CD4-positive, alpha-beta memory T cell (primary cell): Measurements from ENCODE around the gene SEMA4B. TPM values are rescaled to one million over a fixed set of nuclear protein-coding genes. Genes with fewer than 3 reads are reported as not detected.

Experiments used
- CTCF ChIA-PET: fragments of 350-600 bp; sonication (Branson Sonifier 250); formaldehyde crosslinking; loops from one replicate; lab custom pipeline; 2021; ENCODE audit warnings: inconsistent platforms; ENCODE audit not compliant: partially characterized antibody; lab: Charles Lee
- POLR2A ChIA-PET: fragments of 350-600 bp; sonication (Branson Sonifier 250); formaldehyde crosslinking; loops from one replicate; lab custom pipeline; 2021; ENCODE audit not compliant: partially characterized antibody; lab: Charles Lee
- DNase-seq, 5 donors: peaks; one replicate each; pipeline versions ENCODE4 v3.0.0 to v3.0.0-alpha.2; 2020 to 2022; ENCODE audit warnings: mixed read lengths in 1 of 5
- H3K27ac ChIP-seq: one replicate; pipeline ENCODE4 v1.7.0; 2013; ENCODE audit warnings: low read depth, low read length
- H3K27me3 ChIP-seq: 2 replicates; pipeline ENCODE4 v1.7.0; 2013; ENCODE audit warnings: mild to moderate bottlenecking, low read length, moderate library complexity; ENCODE audit not compliant: insufficient read depth
- H3K36me3 ChIP-seq: 2 replicates; pipeline ENCODE4 v1.7.0; 2013; ENCODE audit warnings: mild to moderate bottlenecking, low read length, moderate library complexity; ENCODE audit not compliant: insufficient read depth
- H3K4me1 ChIP-seq: 2 replicates; pipeline ENCODE4 v1.7.0; 2013; ENCODE audit warnings: mild to moderate bottlenecking, low read length, moderate library complexity; ENCODE audit not compliant: insufficient read depth
- H3K4me3 ChIP-seq, 2 donors: one replicate each; pipeline ENCODE4 v1.7.0; 2013; ENCODE audit warnings: low read length in 2 of 2, mild to moderate bottlenecking in 1 of 2
- H3K9me3 ChIP-seq, 2 donors: one replicate each; pipeline ENCODE4 v1.7.0; 2013; ENCODE audit warnings: low read length in 2 of 2, control low read depth in 1 of 2; ENCODE audit not compliant: control insufficient read depth in 1 of 2
- H3K27ac Mint-ChIP-seq, 7 donors: one replicate each; pipeline ENCODE4 v1.8.0; 2020 to 2021; ENCODE audit warnings: mixed read lengths in 7 of 7, mild to moderate bottlenecking in 6 of 7, inconsistent platforms in 3 of 7, moderate library complexity in 3 of 7
- H3K27me3 Mint-ChIP-seq, 2 donors: one replicate each; pipeline ENCODE4 v1.8.0; 2020 to 2021; ENCODE audit warnings: mixed read lengths in 2 of 2
- H3K36me3 Mint-ChIP-seq, 2 donors: one replicate each; pipeline ENCODE4 v1.8.0; 2020 to 2021; ENCODE audit warnings: mixed read lengths in 2 of 2, inconsistent platforms in 1 of 2, mild to moderate bottlenecking in 1 of 2
- H3K4me1 Mint-ChIP-seq, 4 donors: one replicate each; pipeline ENCODE4 v1.8.0; 2020 to 2021; ENCODE audit warnings: mixed read lengths in 4 of 4, mild to moderate bottlenecking in 1 of 4
- H3K4me3 Mint-ChIP-seq, 8 donors: one replicate each; pipeline ENCODE4 v1.8.0; 2020 to 2021; ENCODE audit warnings: mixed read lengths in 8 of 8, mild to moderate bottlenecking in 7 of 8, moderate library complexity in 6 of 8, inconsistent platforms in 3 of 8
- H3K9me3 Mint-ChIP-seq, 8 donors: one replicate each; pipeline ENCODE4 v1.8.0; 2020 to 2021; ENCODE audit warnings: mixed read lengths in 8 of 8, mild to moderate bottlenecking in 5 of 8, inconsistent platforms in 3 of 8, moderate library complexity in 1 of 8
- intact Hi-C: fragments of 100-400 bp; cut with micrococcal nuclease; formaldehyde crosslinking; loops from one replicate; pipeline ENCODE4 v1.15.1; 2023
- polyA plus RNA-seq, 2 donors: library from polyadenylated mRNA; unstranded; fragments of 300-500 nt; fragmentation: Illumina TruSeq; gene quantifications; one replicate each; pipeline ENCODE4 v1.2.3, GENCODE V29; 2021
- total RNA-seq, 2 experiments: library from RNA; stranded (reverse); gene quantifications; one replicate each; pipeline ENCODE4 v1.2.3, GENCODE V29; 2021

Gene SEMA4B
- total and polyA plus RNA-seq, 4 experiments from 2014 or later: 4.4 to 23.0 (median 14.7) TPM

- Mint-ChIP-seq H3K4me1 (peaks cover 0 to 5% (median 4%) of the 10 kb centered on the region in 4 donors), H3K4me3 (no peak overlapping the region), H3K27ac (no peak overlapping the region), H3K27me3 (peaks cover under 1% of the 10 kb centered on the region in 2 donors), H3K36me3 (no peaks in the 10 kb centered on the region), H3K9me3 (no peaks in the 10 kb centered on the region)
- H3K36me3 ChIP-seq: no peaks in the 10 kb centered on the region
- ChIA-PET CTCF (interaction anchor here (1.2 kb wide), 1 partner anchor 134 kb away, joined by 3 read pairs; no protein-coding TSS in a partner anchor), POLR2A (no interaction called here)
- no peaks in the 10 kb centered on the region for H3K4me1 ChIP-seq
- H3K27me3 ChIP-seq: no peaks in the 10 kb centered on the region
- intact Hi-C loops: no loop called here
- H3K27ac ChIP-seq: no peak overlapping the region
- DNase-seq: no peak
- no peaks in the 10 kb centered on the region for H3K9me3 ChIP-seq
- H3K4me3 ChIP-seq: no peak overlapping the region
Measured at GRCh38 chr15:90167121-90167520, 34.0 kb upstream of the SEMA4B start.

GRCh38 chr15:90171623-90172022 lies 29.5 kb upstream of the SEMA4B start:
- ChIA-PET POLR2A (no interaction called here), CTCF (interaction anchor here (1.4 kb wide), 1 partner anchor 49 kb away, joined by 4 read pairs; no protein-coding TSS in a partner anchor)
- intact Hi-C loops: no loop called here
- no peaks in the 10 kb centered on the region for H3K27me3 ChIP-seq
- Mint-ChIP-seq H3K27me3 (no peaks in the 10 kb centered on the region), H3K4me3 (no peak overlapping the region), H3K36me3 (no peaks in the 10 kb centered on the region), H3K9me3 (no peaks in the 10 kb centered on the region), H3K27ac (no peak overlapping the region), H3K4me1 (peaks cover 0 to 5% (median 4%) of the 10 kb centered on the region in 4 donors)
- H3K4me1 ChIP-seq: no peaks in the 10 kb centered on the region
- H3K27ac ChIP-seq: no peak overlapping the region
- no peak for DNase-seq
- H3K36me3 ChIP-seq: no peaks in the 10 kb centered on the region
- H3K9me3 ChIP-seq: no peaks in the 10 kb centered on the region
- H3K4me3 ChIP-seq: no peak overlapping the region

- intact Hi-C loops: no loop called here
- no peak for DNase-seq
- H3K36me3 Mint-ChIP-seq: no peaks in the 10 kb centered on the region
- ChIA-PET POLR2A (interaction anchor here (1.7 kb wide), 1 partner anchor 28 kb away, joined by 5 read pairs; the partner anchor contains the start of gene SEMA4B), CTCF (interaction anchor here (1.2 to 1.4 kb wide), 4 partner anchors 10 to 113 kb away, joined by 3 to 4 read pairs (median 4); no protein-coding TSS in a partner anchor)
- Histone ChIP-seq H3K36me3 (no peaks in the 10 kb centered on the region), H3K4me3 (no peak overlapping the region), H3K27me3 (no peaks in the 10 kb centered on the region), H3K4me1 (peaks cover 2% of the 10 kb centered on the region), H3K27ac (no peak overlapping the region), H3K9me3 (no peaks in the 10 kb centered on the region)
- no peaks in the 10 kb centered on the region for H3K27me3 Mint-ChIP-seq
- H3K4me1 Mint-ChIP-seq: peaks cover 1 to 5% (median 1%) of the 10 kb centered on the region in 4 donors
- no peak overlapping the region for H3K27ac Mint-ChIP-seq
- H3K9me3 Mint-ChIP-seq: no peaks in the 10 kb centered on the region
- H3K4me3 Mint-ChIP-seq: no peak overlapping the region
Measured at GRCh38 chr15:90173372-90173771, 27.8 kb upstream of the SEMA4B start.

DNA sequence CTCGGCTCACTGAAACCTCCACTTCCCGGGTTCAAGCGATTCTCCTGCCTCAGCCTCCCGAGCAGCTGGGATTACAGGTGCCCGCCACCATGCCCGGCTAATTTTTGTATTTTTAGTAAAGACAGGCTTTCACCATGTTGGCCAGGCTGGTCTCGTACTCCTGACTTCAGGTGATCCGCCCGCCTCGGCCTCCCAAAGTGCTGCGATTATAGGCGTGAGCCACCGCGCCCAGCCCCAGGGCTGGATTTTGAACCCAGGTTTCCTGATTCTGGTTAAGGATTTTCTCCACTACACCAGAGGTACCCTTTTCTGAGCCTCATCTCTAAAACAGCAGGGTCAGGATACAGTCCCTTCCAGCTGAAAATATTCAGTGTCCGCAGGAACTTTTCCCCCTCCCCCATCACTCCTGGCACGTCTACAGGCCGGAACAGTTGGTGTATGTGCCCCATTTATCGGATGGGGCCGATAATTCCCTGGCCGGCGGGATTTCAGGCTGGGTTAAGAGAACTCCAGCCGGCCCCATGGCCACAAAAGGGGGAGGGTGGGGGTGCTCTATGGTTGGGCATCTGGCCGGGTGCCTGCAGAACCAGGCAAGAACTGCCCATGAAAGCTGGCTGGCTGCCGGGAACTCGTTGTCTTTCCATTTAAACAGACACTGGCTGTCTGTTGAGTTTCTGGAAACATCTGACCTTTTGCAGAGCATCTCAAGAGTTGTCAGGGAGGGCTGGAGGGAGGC lies 26.8 kb upstream of the SEMA4B start:
- Histone ChIP-seq H3K4me1 (peaks cover 10% of the 10 kb centered on the region), H3K4me3 (no peak overlapping the region), H3K9me3 (no peaks in the 10 kb centered on the region), H3K27me3 (no peaks in the 10 kb centered on the region), H3K27ac (no peak overlapping the region), H3K36me3 (no peaks in the 10 kb centered on the region)
- POLR2A ChIA-PET: interaction anchor here (1.7 kb wide), 1 partner anchor 27 kb away, joined by 5 read pairs; the partner anchor contains the start of gene SEMA4B
- Mint-ChIP-seq H3K27me3 (no peaks in the 10 kb centered on the region), H3K4me1 (peaks cover 6 to 12% (median 10%) of the 10 kb centered on the region in 4 donors), H3K9me3 (no peaks in the 10 kb centered on the region), H3K4me3 (no peak overlapping the region), H3K36me3 (no peaks in the 10 kb centered on the region), H3K27ac (no peak overlapping the region)
- CTCF ChIA-PET: interaction anchor here (1.3 to 1.4 kb wide), 2 partner anchors 48 to 112 kb away, joined by 3 to 4 read pairs; no protein-coding TSS in a partner anchor
- no peak for DNase-seq
- intact Hi-C loops: no loop called here

- intact Hi-C loops: no loop called here
- Histone ChIP-seq H3K4me1 (peaks cover 10% of the 10 kb centered on the region), H3K27me3 (no peaks in the 10 kb centered on the region), H3K27ac (no peak overlapping the region), H3K36me3 (no peaks in the 10 kb centered on the region), H3K4me3 (no peak overlapping the region), H3K9me3 (no peaks in the 10 kb centered on the region)
- Mint-ChIP-seq H3K4me1 (peaks cover 6 to 15% (median 11%) of the 10 kb centered on the region in 4 donors), H3K9me3 (no peaks in the 10 kb centered on the region), H3K36me3 (no peaks in the 10 kb centered on the region), H3K27ac (no peak overlapping the region), H3K27me3 (no peaks in the 10 kb centered on the region), H3K4me3 (no peak overlapping the region)
- ChIA-PET POLR2A (no interaction called here), CTCF (interaction anchor here (1.0 kb wide), 1 partner anchor 15 kb away, joined by 3 read pairs; no protein-coding TSS in a partner anchor)
- no peak for DNase-seq
Measured at GRCh38 chr15:90177012-90177411, 24.1 kb upstream of the SEMA4B start.

- peak overlapping the region in 3 of 8 donors; percentile 25 to 31 (median 27) for H3K4me3 Mint-ChIP-seq
- H3K27ac ChIP-seq: no peak overlapping the region
- H3K27ac Mint-ChIP-seq: peak overlapping the region in 6 of 7 donors; percentile 0 to 89 (median 26)
Measured at GRCh38 chr15:90178468-90179435, 22.4 kb upstream of the SEMA4B start.

More at GRCh38 chr15:90178468-90179435, 22.4 kb upstream of the SEMA4B start:
- H3K9me3 ChIP-seq: no peaks in the 10 kb centered on the region
- peaks cover 11% of the 10 kb centered on the region for H3K4me1 ChIP-seq
- ChIA-PET CTCF (interaction anchor here (1.4 to 1.5 kb wide), 2 partner anchors 13 to 16 kb away, joined by 3 to 5 read pairs; no protein-coding TSS in a partner anchor), POLR2A (interaction anchor here (1.1 kb wide), 1 partner anchor 22 kb away, joined by 3 read pairs; the partner anchor contains the start of gene SEMA4B)
- no peaks in the 10 kb centered on the region for H3K36me3 ChIP-seq
- Mint-ChIP-seq H3K4me1 (peaks cover 6 to 16% (median 12%) of the 10 kb centered on the region in 4 donors), H3K27me3 (no peaks in the 10 kb centered on the region), H3K9me3 (no peaks in the 10 kb centered on the region), H3K36me3 (no peaks in the 10 kb centered on the region)
- intact Hi-C loops: no loop called here
- DNase-seq: no peak
- H3K4me3 ChIP-seq: no peak overlapping the region
- H3K27me3 ChIP-seq: no peaks in the 10 kb centered on the region
